HepG2 (cell line): ENCODE measurements around the gene MXRA7. TPM values are rescaled to one million over a fixed set of nuclear protein-coding genes. Genes with fewer than 3 reads are reported as not detected.

Experiments used
- BORCS8-MEF2B ChIP-seq: sonication (generic); formaldehyde crosslinking; IDR thresholded peaks from 2 replicates; pipeline ENCODE4 v1.8.0; 2022; ENCODE audit warnings: mild to moderate bottlenecking, missing genetic modification reagents
- CREM ChIP-seq, 2 experiments: sonication (generic) in 1 of 2; formaldehyde crosslinking in 1 of 2; IDR thresholded peaks; 2 replicates each; pipeline versions ENCODE4 v1.4.0 to v1.6.1; 2016 to 2020; ENCODE audit warnings: antibody characterized with exemption in 1 of 2, mild to moderate bottlenecking in 1 of 2, missing genetic modification reagents in 1 of 2
- FOSL2 ChIP-seq: sonication (generic); formaldehyde crosslinking; IDR thresholded peaks from 2 replicates; pipeline ENCODE4 v1.4.0; 2020; ENCODE audit warnings: missing genetic modification reagents
- JUNB ChIP-seq: sonication (generic); formaldehyde crosslinking; IDR thresholded peaks from 2 replicates; pipeline ENCODE4 v1.8.0; 2022; ENCODE audit warnings: missing genetic modification reagents, mild to moderate bottlenecking, borderline replicate concordance
- KLF12 ChIP-seq: sonication (generic); formaldehyde crosslinking; IDR thresholded peaks from 2 replicates; pipeline ENCODE4 v1.4.0; 2020; ENCODE audit warnings: missing genetic modification reagents, borderline replicate concordance
- RFXAP ChIP-seq: sonication (generic); formaldehyde crosslinking; IDR thresholded peaks from 2 replicates; pipeline ENCODE4 v1.4.0; 2020; ENCODE audit warnings: missing genetic modification reagents, borderline replicate concordance
- RXRA ChIP-seq: sonication (generic); formaldehyde crosslinking; IDR thresholded peaks from 2 replicates; pipeline ENCODE4 v1.5.1; 2020; ENCODE audit warnings: missing genetic modification reagents
- SMAD3 ChIP-seq: sonication (generic); formaldehyde crosslinking; IDR thresholded peaks from 2 replicates; pipeline ENCODE4 v1.4.0; 2020; ENCODE audit warnings: missing genetic modification reagents
- SMAD9 ChIP-seq: sonication (generic); formaldehyde crosslinking; IDR thresholded peaks from 2 replicates; pipeline ENCODE4 v1.5.1; 2020; ENCODE audit warnings: mild to moderate bottlenecking, missing genetic modification reagents
- SP4 ChIP-seq: sonication (generic); formaldehyde crosslinking; IDR thresholded peaks from 2 replicates; pipeline ENCODE4 v1.8.1; 2023; ENCODE audit warnings: mild to moderate bottlenecking, missing genetic modification reagents
- SRSF1 ChIP-seq: fragments of 200-400 bp; formaldehyde crosslinking; optimal IDR thresholded peaks from 2 replicates; pipeline ENCODE3; 2017; ENCODE audit warnings: mild to moderate bottlenecking, low read depth, low read length, moderate library complexity
- ZBTB7B ChIP-seq: sonication (generic); formaldehyde crosslinking; IDR thresholded peaks from 2 replicates; pipeline ENCODE4 v1.4.0; 2020; ENCODE audit warnings: missing genetic modification reagents
- ZFP90 ChIP-seq: sonication (generic); formaldehyde crosslinking; IDR thresholded peaks from 2 replicates; pipeline ENCODE4 v1.8.0; 2022; ENCODE audit warnings: missing genetic modification reagents, mild to moderate bottlenecking, inconsistent platforms, borderline replicate concordance
- ZMYM2 ChIP-seq: sonication (generic); formaldehyde crosslinking; IDR thresholded peaks from 2 replicates; pipeline ENCODE4 v1.8.0; 2022; ENCODE audit warnings: mild to moderate bottlenecking, missing genetic modification reagents
- ZNF256 ChIP-seq: sonication (generic); formaldehyde crosslinking; conservative IDR thresholded peaks from 2 replicates; pipeline ENCODE4 v1.4.0; 2020; ENCODE audit warnings: missing genetic modification reagents
- ZNF260 ChIP-seq: sonication (generic); formaldehyde crosslinking; IDR thresholded peaks from 2 replicates; pipeline ENCODE4 v1.4.0; 2020; ENCODE audit warnings: missing genetic modification reagents, low read depth, mild to moderate bottlenecking, borderline replicate concordance
- ZNF451 ChIP-seq: sonication (generic); formaldehyde crosslinking; IDR thresholded peaks from 2 replicates; pipeline ENCODE4 v1.5.0; 2020; ENCODE audit warnings: mild to moderate bottlenecking, missing genetic modification reagents
- ZNF598 ChIP-seq: sonication (generic); formaldehyde crosslinking; IDR thresholded peaks from 2 replicates; pipeline ENCODE4 v1.5.1; 2020; ENCODE audit warnings: mild to moderate bottlenecking, missing genetic modification reagents, borderline replicate concordance
- ZNF619 ChIP-seq: sonication (generic); formaldehyde crosslinking; IDR thresholded peaks from 2 replicates; pipeline ENCODE4 v1.4.0; 2020; ENCODE audit warnings: mild to moderate bottlenecking, missing genetic modification reagents
- ZNF839 ChIP-seq: sonication (generic); formaldehyde crosslinking; IDR thresholded peaks from 2 replicates; pipeline ENCODE4 v1.4.0; 2020; ENCODE audit warnings: missing genetic modification reagents, mild to moderate bottlenecking, borderline replicate concordance
- polyA plus RNA-seq, 8 experiments: library from polyadenylated mRNA; depleted of rRNA in 3 of 8; stranded (reverse) in 7 of 8; unstranded in 1 of 8; fragments of >200 nt; fragmentation: Illumina TruSeq in 4 of 8; extraction: Trizol in 4 of 8; gene quantifications; 2 replicates each; pipeline versions ENCODE4 v1.2.1 to v1.2.3, GENCODE V29; 2011 to 2016; ENCODE audit warnings: low read depth in 4 of 8, missing spikeins in 1 of 8, mixed read lengths in 1 of 8; ENCODE audit not compliant: insufficient read depth in 1 of 8
- total RNA-seq, 5 experiments: library from RNA; depleted of rRNA; stranded (reverse); fragments of >200 nt; fragmentation: Illumina TruSeq; extraction: Trizol; gene quantifications; 2 replicates each; pipeline ENCODE4 v1.2.3, GENCODE V29; 2016; ENCODE audit warnings: low read depth in 1 of 5
- TF ChIP-seq, protein P1 (sequence below): sonication (generic); formaldehyde crosslinking; IDR thresholded peaks from 2 replicates; pipeline ENCODE4 v1.4.0; 2020; ENCODE audit warnings: missing genetic modification reagents, mild to moderate bottlenecking, borderline replicate concordance
- TF ChIP-seq, protein P2 (sequence below): sonication (generic); formaldehyde crosslinking; IDR thresholded peaks from 2 replicates; pipeline ENCODE4 v1.4.0; 2020; ENCODE audit warnings: missing genetic modification reagents

Gene MXRA7
- total and polyA plus RNA-seq, 2 of the 13 experiments (the other 11 are each of a cell fraction or from before 2014, with no cell fraction given), result 44.8 to 112 TPM

DNA sequence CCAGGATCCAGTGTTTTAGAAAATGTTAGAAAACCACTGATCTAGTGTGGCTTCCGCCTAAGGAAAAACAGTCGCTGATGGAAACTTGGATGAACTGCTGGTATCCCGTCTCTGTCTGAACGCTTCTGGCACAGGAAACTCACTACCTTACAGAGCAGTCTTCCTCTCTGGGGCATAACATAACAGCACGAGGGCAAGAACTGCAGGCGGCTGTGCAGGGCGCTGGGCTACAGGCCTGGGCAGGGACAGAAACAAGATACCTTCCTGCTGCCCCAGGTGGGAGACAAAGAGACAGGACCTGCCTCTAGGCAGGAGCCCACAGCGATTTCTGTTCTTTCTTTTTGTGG lies 10.5 kb downstream of the MXRA7 start (continued):
- TF ChIP-seq, protein P1, sequence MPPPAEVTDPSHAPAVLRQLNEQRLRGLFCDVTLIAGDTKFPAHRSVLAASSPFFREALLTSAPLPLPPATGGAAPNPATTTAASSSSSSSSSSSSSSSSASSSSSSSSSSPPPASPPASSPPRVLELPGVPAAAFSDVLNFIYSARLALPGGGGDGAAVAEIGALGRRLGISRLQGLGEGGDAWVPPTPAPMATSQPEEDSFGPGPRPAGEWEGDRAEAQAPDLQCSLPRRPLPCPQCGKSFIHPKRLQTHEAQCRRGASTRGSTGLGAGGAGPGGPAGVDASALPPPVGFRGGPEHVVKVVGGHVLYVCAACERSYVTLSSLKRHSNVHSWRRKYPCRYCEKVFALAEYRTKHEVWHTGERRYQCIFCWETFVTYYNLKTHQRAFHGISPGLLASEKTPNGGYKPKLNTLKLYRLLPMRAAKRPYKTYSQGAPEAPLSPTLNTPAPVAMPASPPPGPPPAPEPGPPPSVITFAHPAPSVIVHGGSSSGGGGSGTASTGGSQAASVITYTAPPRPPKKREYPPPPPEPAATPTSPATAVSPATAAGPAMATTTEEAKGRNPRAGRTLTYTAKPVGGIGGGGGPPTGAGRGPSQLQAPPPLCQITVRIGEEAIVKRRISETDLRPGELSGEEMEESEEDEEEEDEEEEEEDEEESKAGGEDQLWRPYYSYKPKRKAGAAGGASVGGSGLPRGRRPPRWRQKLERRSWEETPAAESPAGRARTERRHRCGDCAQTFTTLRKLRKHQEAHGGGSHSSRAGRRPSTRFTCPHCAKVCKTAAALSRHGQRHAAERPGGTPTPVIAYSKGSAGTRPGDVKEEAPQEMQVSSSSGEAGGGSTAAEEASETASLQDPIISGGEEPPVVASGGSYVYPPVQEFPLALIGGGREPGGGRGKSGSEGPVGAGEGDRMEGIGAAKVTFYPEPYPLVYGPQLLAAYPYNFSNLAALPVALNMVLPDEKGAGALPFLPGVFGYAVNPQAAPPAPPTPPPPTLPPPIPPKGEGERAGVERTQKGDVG (CRISPR knock-in tag), result peak; percentile 85
- TF ChIP-seq SP4 (CRISPR knock-in tag) (0 out of 2 replicates have a peak, but pooled peaks have one; percentile 5), SMAD3 (CRISPR knock-in tag) (no peak), ZFP90 (CRISPR knock-in tag) (0 out of 2 replicates have a peak, but pooled peaks have one; percentile 19), FOSL2 (no peak), ZMYM2 (CRISPR knock-in tag) (peak; percentile 12; the same call in 1 of the 2 replicates), ZNF256 (CRISPR knock-in tag) (0 out of 2 replicates have a peak, but pooled peaks have one; percentile 55), ZBTB7B (CRISPR knock-in tag) (0 out of 2 replicates have a peak, but pooled peaks have one; percentile 13), KLF12 (CRISPR knock-in tag) (peak; percentile 14; the same call in 1 of the 2 replicates), ZNF619 (CRISPR knock-in tag) (0 out of 2 replicates have a peak, but pooled peaks have one; percentile 23), ZNF839 (CRISPR knock-in tag) (0 out of 2 replicates have a peak, but pooled peaks have one; percentile 9), CREM (IDR thresholded peaks at IDR 0.05) (no peak), CREM (CRISPR knock-in tag; IDR thresholded peaks at IDR 0.05) (no peak), ZNF260 (CRISPR knock-in tag) (0 out of 2 replicates have a peak, but pooled peaks have one; percentile 19), ZNF598 (CRISPR knock-in tag) (peak; percentile 62; the same call in 1 of the 2 replicates), RXRA (CRISPR knock-in tag) (0 out of 2 replicates have a peak, but pooled peaks have one; percentile 11), ZNF451 (CRISPR knock-in tag) (peak; percentile 25; the same call in 1 of the 2 replicates), RFXAP (CRISPR knock-in tag) (0 out of 2 replicates have a peak, but pooled peaks have one; percentile 2), JUNB (CRISPR knock-in tag) (no peak), SMAD9 (no peak), SRSF1 (no peak), BORCS8-MEF2B (CRISPR knock-in tag) (0 out of 2 replicates have a peak, but pooled peaks have one; percentile 12)
- TF ChIP-seq, protein P2, sequence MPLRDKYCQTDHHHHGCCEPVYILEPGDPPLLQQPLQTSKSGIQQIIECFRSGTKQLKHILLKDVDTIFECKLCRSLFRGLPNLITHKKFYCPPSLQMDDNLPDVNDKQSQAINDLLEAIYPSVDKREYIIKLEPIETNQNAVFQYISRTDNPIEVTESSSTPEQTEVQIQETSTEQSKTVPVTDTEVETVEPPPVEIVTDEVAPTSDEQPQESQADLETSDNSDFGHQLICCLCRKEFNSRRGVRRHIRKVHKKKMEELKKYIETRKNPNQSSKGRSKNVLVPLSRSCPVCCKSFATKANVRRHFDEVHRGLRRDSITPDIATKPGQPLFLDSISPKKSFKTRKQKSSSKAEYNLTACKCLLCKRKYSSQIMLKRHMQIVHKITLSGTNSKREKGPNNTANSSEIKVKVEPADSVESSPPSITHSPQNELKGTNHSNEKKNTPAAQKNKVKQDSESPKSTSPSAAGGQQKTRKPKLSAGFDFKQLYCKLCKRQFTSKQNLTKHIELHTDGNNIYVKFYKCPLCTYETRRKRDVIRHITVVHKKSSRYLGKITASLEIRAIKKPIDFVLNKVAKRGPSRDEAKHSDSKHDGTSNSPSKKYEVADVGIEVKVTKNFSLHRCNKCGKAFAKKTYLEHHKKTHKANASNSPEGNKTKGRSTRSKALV, result 0 out of 2 replicates have a peak, but pooled peaks have one; percentile 34
